Kidney (tissue), 14 donors: ENCODE data around the gene POLR3H. TPM values are rescaled to one million over a fixed set of nuclear protein-coding genes. Genes with fewer than 3 reads are reported as not detected.

Experiments
- DNase-seq, 5 donors: peaks; one replicate each; pipeline ENCODE4 v3.0.0-alpha.2; 2013 to 2020
- FAIRE-seq: peaks from 2 replicates; lab custom pipeline; 2012; peaks lifted over from hg19 to GRCh38; lab: Jason Lieb, UNC
- H3K27ac ChIP-seq, 2 donors: one replicate each; pipeline ENCODE4 v1.7.0; 2013; ENCODE audit warnings: low read depth in 2 of 2, low read length in 2 of 2, inconsistent platforms in 1 of 2
- H3K27me3 ChIP-seq: one replicate; pipeline ENCODE4 v1.7.1; 2013; ENCODE audit warnings: low read length, inconsistent platforms; ENCODE audit not compliant: control insufficient read depth, insufficient read depth
- H3K36me3 ChIP-seq, 3 donors: one replicate each; pipeline versions ENCODE4 v1.7.0 to v1.7.1; 2013; ENCODE audit warnings: low read length in 3 of 3, control low read depth in 1 of 3, inconsistent platforms in 1 of 3; ENCODE audit not compliant: insufficient read depth in 3 of 3, control insufficient read depth in 2 of 3
- H3K4me1 ChIP-seq, 3 donors: one replicate each; pipeline versions ENCODE4 v1.7.0 to v1.7.1; 2013; ENCODE audit warnings: low read length in 3 of 3, inconsistent platforms in 1 of 3, low read depth in 1 of 3; ENCODE audit not compliant: control insufficient read depth in 2 of 3, insufficient read depth in 2 of 3
- H3K4me3 ChIP-seq, 3 donors: one replicate each; pipeline versions ENCODE4 v1.7.0 to v1.8.1; 2013; ENCODE audit warnings: low read length in 3 of 3, control low read depth in 1 of 3, inconsistent platforms in 1 of 3
- H3K9ac ChIP-seq, 3 donors: one replicate each; pipeline versions ENCODE4 v1.7.0 to v1.7.1; 2013; ENCODE audit warnings: low read length in 3 of 3, control low read depth in 1 of 3, inconsistent platforms in 1 of 3
- H3K9me3 ChIP-seq, 3 donors: one replicate each; pipeline versions ENCODE4 v1.7.0 to v1.7.1; 2013; ENCODE audit warnings: low read length in 3 of 3, control low read depth in 1 of 3, inconsistent platforms in 1 of 3; ENCODE audit not compliant: control insufficient read depth in 2 of 3, insufficient read depth in 1 of 3
- CTCF ChIP-seq: IDR thresholded peaks from 3 replicates; pipeline ENCODE4 v1.5.1; 2012; ENCODE audit warnings: mild to moderate bottlenecking, moderate library complexity, borderline replicate concordance; ENCODE audit not compliant: insufficient read depth; ENCODE audit errors: extremely low read depth
- intact Hi-C: fragments of 100-400 bp; cut with DNase I; formaldehyde crosslinking; loops from one replicate; pipeline ENCODE4 v1.11.1; 2022
- polyA plus RNA-seq: library from polyadenylated mRNA; stranded (reverse); fragments of 350-450 nt; fragmentation: Illumina TruSeq; extraction: RNeasy Lipid Tissue Mini Kit (QIAGEN cat#74804); gene quantifications from one replicate; pipeline ENCODE4 v1.2.3, GENCODE V29; 2014; ENCODE audit warnings: low read depth, low replicate concordance; ENCODE audit not compliant: insufficient read depth
- total RNA-seq: library from RNA; stranded (reverse); fragmentation: NEBNext Ultra II Directional; extraction: Animal tissue kit (Norgen Biotek cat#: 25700); gene quantifications from one replicate; pipeline ENCODE4 v1.2.1, GENCODE V29; 2021
- donor health status: control.
- donor health status: control.
- donor health status: control.
- donor health status: control.
- donor health status: control.
- donor health status: DM: yes; HTN: yes; CAD: no.
- donor health status: Normal renal cell carcinoma (clear cell type).

POLR3H gene
- total and polyA plus RNA-seq, 2 donors from 2014 or later, result 37.4 to 39.4 TPM

GRCh38 chr22:41501209-41501608 lies 43.1 kb downstream of the POLR3H start:
- TF ChIP-seq CTCF, result peak; percentile 21
- Histone ChIP-seq H3K4me1 (peaks cover 0 to 16% (median 9%) of the 10 kb centered on the region in 3 donors), H3K4me3 (no peak overlapping the region), H3K9ac (no peak overlapping the region), H3K27ac (peak overlapping the region; percentile 25 to 45), H3K27me3 (no peaks in the 10 kb centered on the region), H3K9me3 (no peaks in the 10 kb centered on the region), H3K36me3 (peaks cover 5 to 29% (median 16%) of the 10 kb centered on the region in 3 donors)
- DNase-seq, result no peak
- intact Hi-C loops, result no loop called here
- FAIRE-seq, result no peak

- H3K4me3 ChIP-seq, result no peak overlapping the region
- no peak for TF ChIP-seq CTCF
- DNase-seq (no peak), FAIRE-seq (no peak)
- no peak overlapping the region for H3K27ac ChIP-seq
- H3K4me1 ChIP-seq, result peaks cover 0 to 16% (median 9%) of the 10 kb centered on the region in 3 donors
- no peak overlapping the region for H3K9ac ChIP-seq
- no peaks in the 10 kb centered on the region for H3K9me3 ChIP-seq
- peaks cover 5 to 22% (median 14%) of the 10 kb centered on the region in 3 donors for H3K36me3 ChIP-seq
- H3K27me3 ChIP-seq, result no peaks in the 10 kb centered on the region
- intact Hi-C loops, result no loop called here
Measured at GRCh38 chr22:41500303-41500702, 44.0 kb downstream of the POLR3H start.

- Histone ChIP-seq H3K9ac (no peak overlapping the region), H3K9me3 (no peaks in the 10 kb centered on the region), H3K4me1 (peaks cover 0 to 16% (median 9%) of the 10 kb centered on the region in 3 donors), H3K4me3 (no peak overlapping the region), H3K27ac (peak overlapping the region; percentile 0 to 33), H3K27me3 (no peaks in the 10 kb centered on the region), H3K36me3 (peaks cover 5 to 22% (median 14%) of the 10 kb centered on the region in 3 donors)
- peak in 1 of 5 donors; percentile 21 for DNase-seq
- no peak for FAIRE-seq
- no peak for TF ChIP-seq CTCF
- intact Hi-C loops, result no loop called here
Measured at GRCh38 chr22:41499624-41500280, 44.5 kb downstream of the POLR3H start.
